ENCODE measurements around the gene RNF121. TPM values are rescaled to one million over a fixed set of nuclear protein-coding genes. Genes with fewer than 3 reads are reported as not detected.

Gene RNF121
- total RNA-seq, 4 donors from 2014 or later: 13.7 to 25.9 (median 18.6) TPM

DNA sequence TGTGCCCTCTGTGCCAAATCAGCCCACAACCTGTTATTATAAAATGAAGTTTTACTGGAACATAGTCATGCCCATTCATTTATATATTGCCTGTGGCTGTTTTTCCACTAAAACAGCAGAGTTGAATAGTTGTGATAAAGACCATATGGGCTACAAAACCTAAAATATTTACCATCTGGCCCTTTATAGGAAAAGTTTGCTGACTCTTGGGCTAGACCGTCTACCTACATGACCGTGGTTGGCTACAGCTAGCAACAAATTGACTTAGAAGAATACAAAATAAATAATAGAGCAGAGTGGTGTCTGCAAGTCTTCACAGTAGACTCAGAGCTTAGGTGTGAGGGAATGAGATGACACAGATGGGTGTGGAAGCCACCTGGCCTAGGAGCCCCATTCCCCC lies 58.7 kb downstream of the RNF121 start:
- intact Hi-C loops (cut with DNase I): no loop called here
- TF ChIP-seq EP300 (IDR thresholded peaks at IDR 0.05): no peak
- no peak for DNase-seq (ENCODE audit: extremely low spot score)
- Histone ChIP-seq H3K36me3 (peaks cover 4 to 34% (median 17%) of the 10 kb centered on the region in 4 donors), H3K27ac (replicated peaks in 1 of 4) (peak overlapping the region; percentile 36 to 78 (median 51)), H3K9me3 (no peaks in the 10 kb centered on the region), H3K27me3 (no peaks in the 10 kb centered on the region), H3K4me1 (peaks cover 10 to 31% (median 28%) of the 10 kb centered on the region in 4 donors), H3K4me3 (no peak overlapping the region)
- 23% methylated on average over 2 of the region's 2 CpGs for WGBS

DNA sequence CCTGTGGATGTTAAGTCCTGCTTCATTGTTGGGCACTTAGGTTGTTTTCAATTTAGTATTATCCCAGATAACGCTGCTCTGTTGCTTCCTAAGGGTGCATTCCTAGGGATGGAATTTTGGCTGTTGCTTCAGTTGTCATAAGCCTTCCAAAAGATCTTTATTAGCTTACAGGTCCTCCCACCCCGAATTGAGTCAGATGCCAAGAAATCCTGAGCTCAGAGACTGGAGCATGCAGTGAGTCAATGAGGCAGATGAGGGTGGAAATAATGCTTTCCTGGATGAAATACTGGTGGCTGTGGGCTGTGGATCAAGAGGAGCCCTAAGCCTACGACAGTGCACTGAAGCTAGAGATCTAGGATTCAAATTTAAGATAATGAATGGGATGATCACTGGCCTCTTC lies 59.2 kb downstream of the RNF121 start:
- DNase-seq (ENCODE audit: extremely low spot score): no peak
- WGBS: 27% methylated on average over 3 of the region's 3 CpGs
- Histone ChIP-seq H3K4me1 (peaks cover 10 to 31% (median 26%) of the 10 kb centered on the region in 4 donors), H3K9me3 (no peaks in the 10 kb centered on the region), H3K27ac (replicated peaks in 1 of 4) (peak overlapping the region; percentile 36 to 78 (median 51)), H3K27me3 (no peaks in the 10 kb centered on the region), H3K4me3 (no peak overlapping the region), H3K36me3 (peaks cover 4 to 32% (median 17%) of the 10 kb centered on the region in 4 donors)
- intact Hi-C loops (cut with DNase I): no loop called here
- TF ChIP-seq POLR2AphosphoS5 (IDR thresholded peaks at IDR 0.05) (no peak), EP300 (IDR thresholded peaks at IDR 0.05) (no peak), POLR2A (IDR thresholded peaks at IDR 0.05; ENCODE audit: low read depth) (no peak)
- TF ChIP-seq, protein P1, sequence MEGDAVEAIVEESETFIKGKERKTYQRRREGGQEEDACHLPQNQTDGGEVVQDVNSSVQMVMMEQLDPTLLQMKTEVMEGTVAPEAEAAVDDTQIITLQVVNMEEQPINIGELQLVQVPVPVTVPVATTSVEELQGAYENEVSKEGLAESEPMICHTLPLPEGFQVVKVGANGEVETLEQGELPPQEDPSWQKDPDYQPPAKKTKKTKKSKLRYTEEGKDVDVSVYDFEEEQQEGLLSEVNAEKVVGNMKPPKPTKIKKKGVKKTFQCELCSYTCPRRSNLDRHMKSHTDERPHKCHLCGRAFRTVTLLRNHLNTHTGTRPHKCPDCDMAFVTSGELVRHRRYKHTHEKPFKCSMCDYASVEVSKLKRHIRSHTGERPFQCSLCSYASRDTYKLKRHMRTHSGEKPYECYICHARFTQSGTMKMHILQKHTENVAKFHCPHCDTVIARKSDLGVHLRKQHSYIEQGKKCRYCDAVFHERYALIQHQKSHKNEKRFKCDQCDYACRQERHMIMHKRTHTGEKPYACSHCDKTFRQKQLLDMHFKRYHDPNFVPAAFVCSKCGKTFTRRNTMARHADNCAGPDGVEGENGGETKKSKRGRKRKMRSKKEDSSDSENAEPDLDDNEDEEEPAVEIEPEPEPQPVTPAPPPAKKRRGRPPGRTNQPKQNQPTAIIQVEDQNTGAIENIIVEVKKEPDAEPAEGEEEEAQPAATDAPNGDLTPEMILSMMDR (IDR thresholded peaks at IDR 0.05): no peak

DNA sequence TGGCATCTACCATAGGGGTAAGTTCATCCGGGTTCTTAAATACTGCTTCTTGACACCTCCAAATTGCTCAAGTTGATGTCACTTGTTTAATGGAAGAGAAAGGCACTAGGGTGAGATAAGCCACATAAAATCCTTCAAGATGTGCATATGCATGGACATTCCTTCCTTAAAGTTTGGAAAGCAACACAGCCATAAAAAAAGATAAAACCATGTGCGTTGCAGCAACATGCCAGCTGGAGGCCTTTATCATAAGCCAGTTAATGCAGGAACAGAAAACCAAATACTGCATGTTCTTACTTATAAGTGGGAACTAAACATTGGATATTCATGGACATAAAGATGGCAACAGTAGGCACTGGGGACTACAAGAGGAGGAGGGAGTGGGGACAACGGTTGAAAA lies 61.9 kb downstream of the RNF121 start:
- H3K4me3 ChIP-seq: no peak overlapping the region
- peak; percentile 55 for DNase-seq (ENCODE audit: extremely low spot score)
- 63% methylated on average over 3 of the region's 3 CpGs for WGBS
- intact Hi-C loops (cut with DNase I): no loop called here
- H3K27ac ChIP-seq (replicated peaks in 1 of 4): no peak overlapping the region
- H3K36me3 ChIP-seq: peaks cover 4 to 22% (median 11%) of the 10 kb centered on the region in 4 donors
- no peaks in the 10 kb centered on the region for H3K27me3 ChIP-seq
- H3K9me3 ChIP-seq: no peaks in the 10 kb centered on the region
- TF ChIP-seq, protein P1 (IDR thresholded peaks at IDR 0.05): no peak
- TF ChIP-seq POLR2AphosphoS5 (IDR thresholded peaks at IDR 0.05) (no peak), POLR2A (IDR thresholded peaks at IDR 0.05; ENCODE audit: low read depth) (no peak), EP300 (IDR thresholded peaks at IDR 0.05) (no peak)
- peaks cover 10 to 31% (median 26%) of the 10 kb centered on the region in 4 donors for H3K4me1 ChIP-seq

DNA sequence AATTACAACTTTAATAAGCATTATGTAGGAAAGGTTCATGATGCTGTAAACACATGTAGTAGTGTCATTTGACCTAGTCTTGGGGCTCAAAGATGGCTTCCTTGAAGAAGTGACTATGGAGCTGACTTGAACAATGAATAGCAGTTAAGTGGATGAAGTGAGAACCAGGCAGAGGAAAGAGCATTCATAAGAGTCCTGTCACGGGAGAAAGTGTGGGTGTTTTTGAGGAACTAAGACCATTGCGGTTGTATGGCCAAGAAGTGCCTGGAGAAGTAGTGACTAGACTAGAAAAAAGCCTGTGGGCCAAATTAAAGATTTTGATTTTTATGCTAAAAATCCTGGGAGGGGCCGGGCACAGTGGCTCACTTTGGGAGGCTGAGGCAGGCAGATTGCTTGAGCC lies 62.6 kb downstream of the RNF121 start:
- Histone ChIP-seq H3K9me3 (no peaks in the 10 kb centered on the region), H3K36me3 (peaks cover 6 to 23% (median 13%) of the 10 kb centered on the region in 4 donors), H3K4me1 (peaks cover 10 to 27% (median 25%) of the 10 kb centered on the region in 4 donors), H3K27ac (replicated peaks in 1 of 4) (no peak overlapping the region), H3K4me3 (no peak overlapping the region), H3K27me3 (no peaks in the 10 kb centered on the region)
- 93% methylated on average over 3 of the region's 3 CpGs for WGBS
- TF ChIP-seq POLR2A (IDR thresholded peaks at IDR 0.05; ENCODE audit: low read depth) (no peak), POLR2AphosphoS5 (IDR thresholded peaks at IDR 0.05) (no peak), EP300 (IDR thresholded peaks at IDR 0.05) (no peak)
- TF ChIP-seq, protein P1 (IDR thresholded peaks at IDR 0.05): no peak
- peak; percentile 75 for DNase-seq (ENCODE audit: extremely low spot score)
- intact Hi-C loops (cut with DNase I): no loop called here

DNA sequence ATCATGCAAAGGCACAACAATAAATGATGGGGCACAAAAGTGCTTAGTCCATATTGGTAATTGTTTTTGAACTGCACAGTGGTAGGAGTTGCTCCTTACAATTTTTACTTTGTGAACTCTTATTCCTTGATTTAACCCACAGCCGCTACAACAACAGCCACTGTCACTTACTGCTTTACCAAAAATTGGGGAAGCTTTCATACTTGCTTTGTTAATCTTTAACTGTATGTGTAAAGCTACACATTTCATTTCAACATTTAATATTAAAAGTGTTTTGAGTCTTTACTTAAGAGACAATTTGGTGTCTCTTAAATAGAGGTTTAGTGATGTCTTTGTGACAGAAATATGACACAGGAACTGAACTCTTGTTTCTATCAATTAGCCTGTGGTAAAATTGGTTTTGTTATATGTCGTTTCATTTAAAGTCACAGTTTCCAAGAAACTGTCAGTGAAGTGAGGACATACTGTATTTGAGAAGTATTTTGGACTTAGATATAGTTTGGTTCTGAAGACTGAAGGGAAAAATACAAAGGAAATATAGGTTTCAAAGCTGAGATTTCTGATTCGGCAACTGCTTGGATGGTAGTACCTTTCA lies 63.4 kb downstream of the RNF121 start:
- Histone ChIP-seq H3K27me3 (no peaks in the 10 kb centered on the region), H3K27ac (replicated peaks in 1 of 4) (no peak overlapping the region), H3K36me3 (peaks cover 6 to 28% (median 15%) of the 10 kb centered on the region in 4 donors), H3K4me3 (no peak overlapping the region), H3K9me3 (no peaks in the 10 kb centered on the region), H3K4me1 (peaks cover 10 to 20% (median 19%) of the 10 kb centered on the region in 4 donors)
- intact Hi-C loops (cut with DNase I): no loop called here
- TF ChIP-seq, protein P1 (IDR thresholded peaks at IDR 0.05): no peak
- no peak for TF ChIP-seq POLR2AphosphoS5 (IDR thresholded peaks at IDR 0.05)
- TF ChIP-seq POLR2A (IDR thresholded peaks at IDR 0.05; ENCODE audit: low read depth): no peak
- DNase-seq (ENCODE audit: extremely low spot score): no peak
- 82% methylated on average over 3 of the region's 3 CpGs for WGBS

All from esophagus muscularis mucosa (tissue), 4 donors.